T-helper 2 cell treated with Interferon-gamma antibody and Interleukin-4, amounts not matched to agents 5 μg/mL and 100 μg/mL, for 36 hours (primary cell): ENCODE data around the gene ZBTB8OS.
"Not testable (repeated sequence)": the region's sequence is repeated elsewhere in the genome, so short reads cannot be mapped to it uniquely, and the experiment has no call there.

Experiments used
- DNase-seq: peaks from one replicate; pipeline ENCODE4 v3.0.0; 2021; ENCODE audit warnings: low spot score
- H3K27ac Mint-ChIP-seq: one replicate; pipeline ENCODE4 v1.8.0; 2021; ENCODE audit warnings: mild to moderate bottlenecking, mixed read lengths
- H3K27me3 Mint-ChIP-seq: one replicate; pipeline ENCODE4 v1.8.0; 2021; ENCODE audit warnings: low read depth, mixed read lengths
- H3K36me3 Mint-ChIP-seq: one replicate; pipeline ENCODE4 v1.8.0; 2021; ENCODE audit warnings: low read depth, mixed read lengths
- H3K4me1 Mint-ChIP-seq: one replicate; pipeline ENCODE4 v1.8.0; 2021; ENCODE audit warnings: low read depth, mixed read lengths
- H3K4me3 Mint-ChIP-seq: one replicate; pipeline ENCODE4 v1.8.0; 2022; ENCODE audit warnings: mild to moderate bottlenecking, moderate library complexity, mixed read lengths
- H3K9me3 Mint-ChIP-seq: one replicate; pipeline ENCODE4 v1.8.0; 2021; ENCODE audit warnings: mixed read lengths

Gene ZBTB8OS

GRCh38 chr1:32668716-32669115 is 18.4 kb upstream of the ZBTB8OS start:
- not testable (repeated sequence) for H3K4me1 Mint-ChIP-seq, DNase-seq, H3K4me3 Mint-ChIP-seq, H3K27me3 Mint-ChIP-seq, H3K9me3 Mint-ChIP-seq, H3K27ac Mint-ChIP-seq
- peaks cover 64% of the 10 kb centered on the region for H3K36me3 Mint-ChIP-seq

GRCh38 chr1:32666901-32667566 is 16.7 kb upstream of the ZBTB8OS start:
- Mint-ChIP-seq H3K27ac (no peak overlapping the region), H3K4me3 (no peak overlapping the region), H3K36me3 (peaks cover 51% of the 10 kb centered on the region), H3K27me3 (no peaks in the 10 kb centered on the region), H3K9me3 (no peaks in the 10 kb centered on the region), H3K4me1 (peaks cover 6% of the 10 kb centered on the region)
- no peak for DNase-seq

GRCh38 chr1:32665915-32666314 is 15.6 kb upstream of the ZBTB8OS start:
- Mint-ChIP-seq H3K27ac (no peak overlapping the region), H3K9me3 (no peaks in the 10 kb centered on the region), H3K27me3 (no peaks in the 10 kb centered on the region), H3K4me1 (peaks cover 6% of the 10 kb centered on the region), H3K4me3 (no peak overlapping the region), H3K36me3 (peaks cover 51% of the 10 kb centered on the region)
- no peak for DNase-seq

- H3K27ac Mint-ChIP-seq = no peak overlapping the region
- no peaks in the 10 kb centered on the region for H3K9me3 Mint-ChIP-seq
- DNase-seq = no peak
- no peak overlapping the region for H3K4me3 Mint-ChIP-seq
- H3K36me3 Mint-ChIP-seq = peaks cover 59% of the 10 kb centered on the region
- H3K4me1 Mint-ChIP-seq = peaks cover 25% of the 10 kb centered on the region
- no peaks in the 10 kb centered on the region for H3K27me3 Mint-ChIP-seq
Observed at GRCh38 chr1:32659581-32659980, 9.2 kb upstream of the ZBTB8OS start.

GRCh38 chr1:32652244-32652962 is 2.1 kb upstream of the ZBTB8OS start:
- H3K27me3 Mint-ChIP-seq = no peaks in the 10 kb centered on the region
- peak overlapping the region; percentile 99 for H3K27ac Mint-ChIP-seq
- peaks cover 39% of the 10 kb centered on the region for H3K4me1 Mint-ChIP-seq
- H3K9me3 Mint-ChIP-seq = no peaks in the 10 kb centered on the region
- peak overlapping the region; percentile 97 for H3K4me3 Mint-ChIP-seq
- DNase-seq = no peak
- peaks cover 60% of the 10 kb centered on the region for H3K36me3 Mint-ChIP-seq

- peak overlapping the region; percentile 97 for H3K4me3 Mint-ChIP-seq
- peaks cover 54% of the 10 kb centered on the region for H3K36me3 Mint-ChIP-seq
- H3K27me3 Mint-ChIP-seq = no peaks in the 10 kb centered on the region
- peaks cover 37% of the 10 kb centered on the region for H3K4me1 Mint-ChIP-seq
- H3K27ac Mint-ChIP-seq = peak overlapping the region; percentile 99
- H3K9me3 Mint-ChIP-seq = no peaks in the 10 kb centered on the region
- DNase-seq = no peak
Observed at GRCh38 chr1:32651461-32652073, 1.2 kb upstream of the ZBTB8OS start.

GRCh38 chr1:32650752-32651460 is 556 bp upstream of the ZBTB8OS start, which contains the start of gene RBBP4:
RBBP4 (plus strand) TSS chr1:32651208; CDS start chr1:32651307, 99 bp downstream.
- peaks cover 37% of the 10 kb centered on the region for H3K4me1 Mint-ChIP-seq
- H3K36me3 Mint-ChIP-seq = peaks cover 54% of the 10 kb centered on the region
- H3K27me3 Mint-ChIP-seq = no peaks in the 10 kb centered on the region
- H3K27ac Mint-ChIP-seq = peak within 1 kb of the TSS; percentile 99
- no peaks in the 10 kb centered on the region for H3K9me3 Mint-ChIP-seq
- DNase-seq = peak; percentile 99
- peak within 1 kb of the TSS; percentile 97 for H3K4me3 Mint-ChIP-seq

GRCh38 chr1:32647308-32648134 is 2.8 kb downstream of the ZBTB8OS start:
- peak overlapping the region; percentile 97 for H3K4me3 Mint-ChIP-seq

GRCh38 chr1:32644426-32644825 is 5.9 kb downstream of the ZBTB8OS start:
- no peak for DNase-seq
- H3K27ac Mint-ChIP-seq = no peak overlapping the region
- H3K4me1 Mint-ChIP-seq = peaks cover 10% of the 10 kb centered on the region
- no peaks in the 10 kb centered on the region for H3K27me3 Mint-ChIP-seq
- no peaks in the 10 kb centered on the region for H3K9me3 Mint-ChIP-seq
- peaks cover 16% of the 10 kb centered on the region for H3K36me3 Mint-ChIP-seq
- H3K4me3 Mint-ChIP-seq = no peak overlapping the region

More at GRCh38 chr1:32647308-32648134, 2.8 kb downstream of the ZBTB8OS start:
- peaks cover 33% of the 10 kb centered on the region for H3K36me3 Mint-ChIP-seq
- H3K27me3 Mint-ChIP-seq = no peaks in the 10 kb centered on the region
- no peaks in the 10 kb centered on the region for H3K9me3 Mint-ChIP-seq
- no peak for DNase-seq
- peak overlapping the region; percentile 53 for H3K27ac Mint-ChIP-seq
- H3K4me1 Mint-ChIP-seq = peaks cover 17% of the 10 kb centered on the region

- peaks cover 12% of the 10 kb centered on the region for H3K36me3 Mint-ChIP-seq
- H3K4me1 Mint-ChIP-seq, DNase-seq, H3K9me3 Mint-ChIP-seq, H3K4me3 Mint-ChIP-seq, H3K27ac Mint-ChIP-seq, H3K27me3 Mint-ChIP-seq: not testable (repeated sequence)
Observed at GRCh38 chr1:32642292-32642827, 8.0 kb downstream of the ZBTB8OS start.

GRCh38 chr1:32639489-32640075 is 10.8 kb downstream of the ZBTB8OS start:
- no peak overlapping the region for H3K4me3 Mint-ChIP-seq
- no peak overlapping the region for H3K27ac Mint-ChIP-seq
- no peaks in the 10 kb centered on the region for H3K9me3 Mint-ChIP-seq
- H3K36me3 Mint-ChIP-seq = peaks cover 11% of the 10 kb centered on the region
- peaks cover 3% of the 10 kb centered on the region for H3K4me1 Mint-ChIP-seq
- H3K27me3 Mint-ChIP-seq = no peaks in the 10 kb centered on the region
- no peak for DNase-seq

GRCh38 chr1:32636914-32637645 is 13.3 kb downstream of the ZBTB8OS start:
- Mint-ChIP-seq H3K9me3 (no peaks in the 10 kb centered on the region), H3K4me3 (no peak overlapping the region), H3K36me3 (peaks cover 26% of the 10 kb centered on the region), H3K4me1 (peaks cover 10% of the 10 kb centered on the region), H3K27me3 (no peaks in the 10 kb centered on the region), H3K27ac (no peak overlapping the region)
- no peak for DNase-seq
